C4-2B (cell line): Measurements from ENCODE around the gene PPCDC.
"Not testable (repeated sequence)": the region's sequence is repeated elsewhere in the genome, so short reads cannot be mapped to it uniquely, and the experiment has no call there.

Experiments
- CTCF ChIP-seq: fragments of 450-650 bp; conservative IDR thresholded peaks from 2 replicates; pipeline ENCODE4 v1.5.1; 2017; ENCODE audit warnings: mild to moderate bottlenecking
- ZFX ChIP-seq: fragments of 450-650 bp; IDR thresholded peaks from 2 replicates; pipeline ENCODE4 v1.6.1; 2017

GRCh38 chr15:75077551-75077961 is 54.2 kb downstream of the PPCDC start:
- TF ChIP-seq CTCF, ZFX: not testable (repeated sequence)
